Memory B cell (primary cell): ENCODE results near the gene MXRA7.
"Not testable (repeated sequence)": the region's sequence is repeated elsewhere in the genome, so short reads cannot be mapped to it uniquely, and the experiment has no call there.

Experiments
- ATAC-seq: fragments of 150-1000 bp; cut with Tn5 transposase; 2 replicates; pipeline ENCODE4 v1.10.0; 2021; ENCODE audit warnings: low read depth, mild to moderate bottlenecking, moderate library complexity
- DNase-seq, 2 donors: peaks; one replicate each; pipeline ENCODE4 v3.0.0; 2022; ENCODE audit warnings: low spot score in 2 of 2
- H3K27ac Mint-ChIP-seq: one replicate; pipeline ENCODE4 v1.8.0; 2022; ENCODE audit warnings: mild to moderate bottlenecking, moderate library complexity, mixed read lengths
- H3K27me3 Mint-ChIP-seq: one replicate; pipeline ENCODE4 v1.8.0; 2022; ENCODE audit warnings: mixed read lengths
- H3K36me3 Mint-ChIP-seq: one replicate; pipeline ENCODE4 v1.8.0; 2022; ENCODE audit warnings: mild to moderate bottlenecking, mixed read lengths
- H3K4me1 Mint-ChIP-seq: one replicate; pipeline ENCODE4 v1.8.0; 2022; ENCODE audit warnings: mixed read lengths
- H3K4me3 Mint-ChIP-seq: one replicate; pipeline ENCODE4 v1.8.0; 2022; ENCODE audit warnings: mild to moderate bottlenecking, moderate library complexity, mixed read lengths
- H3K9me3 Mint-ChIP-seq: one replicate; pipeline ENCODE4 v1.8.0; 2022; ENCODE audit warnings: mixed read lengths

Gene MXRA7

GRCh38 chr17:76657505-76658241 lies 53.1 kb downstream of the MXRA7 start:
- no peaks in the 10 kb centered on the region for H3K9me3 Mint-ChIP-seq
- H3K4me1 Mint-ChIP-seq = no peaks in the 10 kb centered on the region
- ATAC-seq (no peak), DNase-seq (no peak)
- H3K27me3 Mint-ChIP-seq = no peaks in the 10 kb centered on the region
- no peak overlapping the region for H3K27ac Mint-ChIP-seq
- no peaks in the 10 kb centered on the region for H3K36me3 Mint-ChIP-seq
- no peak overlapping the region for H3K4me3 Mint-ChIP-seq

GRCh38 chr17:76654408-76654807 lies 56.4 kb downstream of the MXRA7 start:
- no peaks in the 10 kb centered on the region for H3K9me3 Mint-ChIP-seq
- H3K36me3 Mint-ChIP-seq = peaks cover 4% of the 10 kb centered on the region
- DNase-seq (no peak), ATAC-seq (no peak)
- no peak overlapping the region for H3K4me3 Mint-ChIP-seq
- peaks cover 11% of the 10 kb centered on the region for H3K27me3 Mint-ChIP-seq
- H3K4me1 Mint-ChIP-seq = no peaks in the 10 kb centered on the region
- no peak overlapping the region for H3K27ac Mint-ChIP-seq

GRCh38 chr17:76650504-76650903 lies 60.3 kb downstream of the MXRA7 start:
- H3K36me3 Mint-ChIP-seq = peaks cover 4% of the 10 kb centered on the region
- no peaks in the 10 kb centered on the region for H3K4me1 Mint-ChIP-seq
- no peak overlapping the region for H3K27ac Mint-ChIP-seq
- DNase-seq (no peak), ATAC-seq (no peak)
- peaks cover 20% of the 10 kb centered on the region for H3K27me3 Mint-ChIP-seq
- peaks cover 8% of the 10 kb centered on the region for H3K9me3 Mint-ChIP-seq
- no peak overlapping the region for H3K4me3 Mint-ChIP-seq

GRCh38 chr17:76646712-76647111 lies 64.1 kb downstream of the MXRA7 start:
- DNase-seq = no peak
- H3K36me3 Mint-ChIP-seq = peaks cover 4% of the 10 kb centered on the region
- H3K9me3 Mint-ChIP-seq = peaks cover 8% of the 10 kb centered on the region
- ATAC-seq = no peak
- no peak overlapping the region for H3K4me3 Mint-ChIP-seq
- no peaks in the 10 kb centered on the region for H3K4me1 Mint-ChIP-seq
- H3K27ac Mint-ChIP-seq = no peak overlapping the region
- peaks cover 27% of the 10 kb centered on the region for H3K27me3 Mint-ChIP-seq

- Mint-ChIP-seq H3K27ac (no peak overlapping the region), H3K36me3 (peaks cover 1% of the 10 kb centered on the region), H3K27me3 (peaks cover 24% of the 10 kb centered on the region), H3K4me3 (no peak overlapping the region), H3K4me1 (no peaks in the 10 kb centered on the region), H3K9me3 (peaks cover 8% of the 10 kb centered on the region)
- DNase-seq = no peak
- ATAC-seq = no peak
Observed at GRCh38 chr17:76645481-76645880, 65.3 kb downstream of the MXRA7 start.

GRCh38 chr17:76644995-76645394 lies 65.8 kb downstream of the MXRA7 start:
- DNase-seq (no peak), ATAC-seq (no peak)
- Mint-ChIP-seq H3K27ac (no peak overlapping the region), H3K9me3 (peaks cover 8% of the 10 kb centered on the region), H3K36me3 (peaks cover 1% of the 10 kb centered on the region), H3K4me1 (no peaks in the 10 kb centered on the region), H3K27me3 (peaks cover 24% of the 10 kb centered on the region), H3K4me3 (no peak overlapping the region)

GRCh38 chr17:76643553-76644148 lies 67.1 kb downstream of the MXRA7 start, which contains the start of gene ST6GALNAC1:
Gene ST6GALNAC1, minus strand, starts transcription at chr17:76643757. Its CDS starts 119 bp downstream, at chr17:76643638.
- ATAC-seq (no peak), DNase-seq (no peak)
- Mint-ChIP-seq H3K9me3 (peaks cover 8% of the 10 kb centered on the region), H3K36me3 (no peaks in the 10 kb centered on the region), H3K27me3 (peaks cover 20% of the 10 kb centered on the region), H3K4me3 (no peak within 1 kb of the TSS), H3K4me1 (no peaks in the 10 kb centered on the region), H3K27ac (no peak within 1 kb of the TSS)

- Mint-ChIP-seq H3K27ac (no peak overlapping the region), H3K36me3 (no peaks in the 10 kb centered on the region), H3K27me3 (peaks cover 20% of the 10 kb centered on the region), H3K4me1 (no peaks in the 10 kb centered on the region), H3K4me3 (no peak overlapping the region), H3K9me3 (peaks cover 8% of the 10 kb centered on the region)
- no peak for DNase-seq
- no peak for ATAC-seq
Observed at GRCh38 chr17:76642994-76643393, 67.8 kb downstream of the MXRA7 start.

GRCh38 chr17:76642032-76642561 lies 68.7 kb downstream of the MXRA7 start:
- DNase-seq (no peak), ATAC-seq (no peak)
- Mint-ChIP-seq H3K36me3 (no peaks in the 10 kb centered on the region), H3K27me3 (peaks cover 20% of the 10 kb centered on the region), H3K4me1 (no peaks in the 10 kb centered on the region), H3K27ac (no peak overlapping the region), H3K4me3 (no peak overlapping the region), H3K9me3 (peaks cover 8% of the 10 kb centered on the region)

GRCh38 chr17:76641501-76641900 lies 69.3 kb downstream of the MXRA7 start:
- Mint-ChIP-seq H3K27me3 (peaks cover 18% of the 10 kb centered on the region), H3K27ac (no peak overlapping the region), H3K4me3 (no peak overlapping the region), H3K36me3 (no peaks in the 10 kb centered on the region), H3K9me3 (peaks cover 6% of the 10 kb centered on the region), H3K4me1 (no peaks in the 10 kb centered on the region)
- ATAC-seq (no peak), DNase-seq (no peak)

GRCh38 chr17:76640550-76641380 lies 70.0 kb downstream of the MXRA7 start:
- Mint-ChIP-seq H3K27ac (no peak overlapping the region), H3K27me3 (peaks cover 16% of the 10 kb centered on the region), H3K4me1 (no peaks in the 10 kb centered on the region), H3K9me3 (no peaks in the 10 kb centered on the region), H3K4me3 (no peak overlapping the region), H3K36me3 (no peaks in the 10 kb centered on the region)
- ATAC-seq (no peak), DNase-seq (no peak)

GRCh38 chr17:76638263-76638662 lies 72.5 kb downstream of the MXRA7 start:
- peaks cover 15% of the 10 kb centered on the region for H3K27me3 Mint-ChIP-seq
- no peak overlapping the region for H3K4me3 Mint-ChIP-seq
- H3K4me1 Mint-ChIP-seq = no peaks in the 10 kb centered on the region
- ATAC-seq = no peak
- H3K36me3 Mint-ChIP-seq = no peaks in the 10 kb centered on the region
- no peak for DNase-seq
- no peaks in the 10 kb centered on the region for H3K9me3 Mint-ChIP-seq
- H3K27ac Mint-ChIP-seq = no peak overlapping the region

- not testable (repeated sequence) for H3K9me3 Mint-ChIP-seq, H3K36me3 Mint-ChIP-seq, DNase-seq, H3K27ac Mint-ChIP-seq, ATAC-seq, H3K4me1 Mint-ChIP-seq, H3K4me3 Mint-ChIP-seq
- peaks cover 12% of the 10 kb centered on the region for H3K27me3 Mint-ChIP-seq
Observed at GRCh38 chr17:76636486-76637206, 74.1 kb downstream of the MXRA7 start.
